ENCODE results near the gene LGR6.

The LGR6 gene

GRCh38 chr1:202221911-202222909, 28.6 kb downstream of the LGR6 start:
- DNase-seq: peak; percentile 81

GRCh38 chr1:202223121-202223860, 29.7 kb downstream of the LGR6 start:
- no peak for DNase-seq

GRCh38 chr1:202224453-202224852, 30.9 kb downstream of the LGR6 start:
- DNase-seq: no peak

- DNase-seq: no peak
Measured at GRCh38 chr1:202225131-202225530, 31.5 kb downstream of the LGR6 start.

- DNase-seq: no peak
Measured at GRCh38 chr1:202227053-202227672, 33.6 kb downstream of the LGR6 start.

- DNase-seq: no peak
Measured at GRCh38 chr1:202227997-202228401, 34.4 kb downstream of the LGR6 start.

GRCh38 chr1:202228484-202229122, 35.0 kb downstream of the LGR6 start:
- DNase-seq: no peak

- no peak for DNase-seq
Measured at GRCh38 chr1:202229376-202229775, 35.8 kb downstream of the LGR6 start.

- DNase-seq: no peak
Measured at GRCh38 chr1:202230061-202230938, 36.7 kb downstream of the LGR6 start.

- DNase-seq: no peak
Measured at GRCh38 chr1:202230939-202231645, 37.5 kb downstream of the LGR6 start.

- no peak for DNase-seq
Measured at GRCh38 chr1:202233171-202233570, 39.6 kb downstream of the LGR6 start.

- peak; percentile 73 for DNase-seq
Measured at GRCh38 chr1:202233804-202234203, 40.2 kb downstream of the LGR6 start.

GRCh38 chr1:202234331-202235002, 40.9 kb downstream of the LGR6 start:
- DNase-seq: peak; percentile 53

- peak; percentile 52 for DNase-seq
Measured at GRCh38 chr1:202235003-202235660, 41.5 kb downstream of the LGR6 start.

- peak; percentile 99 for DNase-seq
Measured at GRCh38 chr1:202235856-202236837, 42.5 kb downstream of the LGR6 start.

GRCh38 chr1:202237052-202237451, 43.5 kb downstream of the LGR6 start:
- peak; percentile 93 for DNase-seq

GRCh38 chr1:202238914-202239313, 45.3 kb downstream of the LGR6 start:
- peak; percentile 52 for DNase-seq

GRCh38 chr1:202240226-202240625, 46.6 kb downstream of the LGR6 start:
- DNase-seq: peak; percentile 15

- peak; percentile 20 for DNase-seq
Measured at GRCh38 chr1:202240956-202241355, 47.4 kb downstream of the LGR6 start.
